ENCODE data around the gene AMH.

Gene AMH

GRCh38 chr19:2219726-2220125 lies 29.4 kb upstream of the AMH start:
- DNase-seq (ENCODE audit: extremely low read depth in 1 of 2, low read depth in 1 of 2): no peak

GRCh38 chr19:2221250-2221831 lies 27.8 kb upstream of the AMH start:
- DNase-seq (ENCODE audit: extremely low read depth in 1 of 2, low read depth in 1 of 2): no peak

- DNase-seq (ENCODE audit: extremely low read depth in 1 of 2, low read depth in 1 of 2): no peak
Measured at GRCh38 chr19:2221918-2222317, 27.2 kb upstream of the AMH start.

DNA sequence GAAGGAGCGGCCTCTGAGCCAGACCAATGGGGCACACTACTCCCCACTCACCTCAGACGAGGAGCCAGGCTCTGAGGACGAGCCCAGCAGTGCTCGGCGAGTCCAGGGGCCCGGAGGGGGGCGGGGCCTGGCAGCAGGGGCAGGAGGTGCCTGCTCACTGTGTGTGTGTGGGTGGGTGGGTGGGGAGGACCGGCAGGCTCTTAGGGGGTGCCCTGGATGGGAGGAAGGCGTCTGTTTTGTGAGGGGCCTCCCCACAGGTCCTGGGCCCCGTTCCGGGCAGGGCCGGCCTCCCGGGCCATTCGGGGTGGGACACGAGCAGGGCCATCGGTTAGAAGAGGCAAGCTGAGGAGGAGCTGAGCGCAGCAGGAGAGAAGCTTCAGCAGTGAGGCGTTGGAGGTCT lies 25.7 kb upstream of the AMH start:
- no peak for DNase-seq (ENCODE audit: extremely low read depth in 1 of 2, low read depth in 1 of 2)

DNA sequence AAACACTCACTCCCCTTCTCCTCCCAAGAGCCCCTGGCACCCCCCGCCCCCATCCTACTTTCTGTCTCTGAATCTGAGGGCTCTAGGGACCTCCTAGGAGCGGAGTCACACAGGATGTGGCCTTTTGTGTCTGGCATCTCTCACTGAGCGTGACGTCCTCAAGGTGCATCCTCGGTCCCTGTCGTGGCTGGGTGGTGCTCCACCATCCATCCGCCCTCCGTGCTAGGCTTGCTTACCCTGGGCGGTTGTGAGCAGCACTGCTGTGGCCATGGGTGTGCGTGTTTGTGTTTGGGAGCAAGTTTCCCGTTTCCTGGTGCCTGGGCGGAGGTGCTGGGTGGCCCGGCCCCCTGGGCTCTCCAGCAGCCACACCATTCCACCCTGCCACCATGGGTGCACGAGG lies 25.2 kb upstream of the AMH start:
- no peak for DNase-seq (ENCODE audit: extremely low read depth in 1 of 2, low read depth in 1 of 2)

GRCh38 chr19:2224754-2225349 lies 24.3 kb upstream of the AMH start:
- DNase-seq (ENCODE audit: extremely low read depth in 1 of 2, low read depth in 1 of 2): no peak

- DNase-seq (ENCODE audit: extremely low read depth in 1 of 2, low read depth in 1 of 2): no peak
Measured at GRCh38 chr19:2225415-2226050, 23.6 kb upstream of the AMH start.

DNA sequence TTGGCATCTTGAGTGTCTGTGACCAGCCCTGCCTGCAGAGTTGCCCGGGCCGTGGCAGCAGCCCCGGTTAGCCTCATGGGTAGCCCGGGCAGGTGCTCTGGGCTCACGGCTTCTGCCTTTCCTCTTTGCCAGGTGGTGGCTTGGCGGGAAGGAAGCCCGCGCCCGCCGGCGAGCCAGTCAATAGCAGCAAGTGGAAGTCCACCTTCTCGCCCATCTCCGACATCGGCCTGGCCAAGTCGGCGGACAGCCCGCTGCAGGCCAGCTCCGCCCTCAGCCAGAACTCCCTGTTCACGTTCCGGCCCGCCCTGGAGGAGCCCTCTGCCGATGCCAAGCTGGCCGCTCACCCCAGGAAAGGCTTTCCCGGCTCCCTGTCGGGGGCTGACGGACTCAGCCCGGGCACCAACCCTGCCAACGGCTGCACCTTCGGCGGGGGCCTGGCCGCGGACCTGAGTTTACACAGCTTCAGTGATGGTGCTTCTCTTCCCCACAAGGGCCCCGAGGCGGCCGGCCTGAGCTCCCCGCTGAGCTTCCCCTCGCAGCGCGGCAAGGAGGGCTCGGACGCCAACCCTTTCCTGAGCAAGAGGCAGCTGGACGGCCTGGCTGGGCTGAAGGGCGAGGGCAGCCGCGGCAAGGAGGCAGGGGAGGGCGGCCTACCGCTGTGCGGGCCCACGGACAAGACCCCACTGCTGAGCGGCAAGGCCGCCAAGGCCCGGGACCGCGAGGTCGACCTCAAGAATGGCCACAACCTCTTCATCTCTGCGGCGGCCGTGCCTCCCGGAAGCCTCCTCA lies 22.9 kb upstream of the AMH start:
- no peak for DNase-seq (ENCODE audit: extremely low read depth in 1 of 2, low read depth in 1 of 2)

- DNase-seq (ENCODE audit: extremely low read depth in 1 of 2, low read depth in 1 of 2): no peak
Measured at GRCh38 chr19:2226840-2227360, 22.2 kb upstream of the AMH start.

- DNase-seq (ENCODE audit: extremely low read depth in 1 of 2, low read depth in 1 of 2): no peak
Measured at GRCh38 chr19:2227415-2228156, 21.5 kb upstream of the AMH start.

DNA sequence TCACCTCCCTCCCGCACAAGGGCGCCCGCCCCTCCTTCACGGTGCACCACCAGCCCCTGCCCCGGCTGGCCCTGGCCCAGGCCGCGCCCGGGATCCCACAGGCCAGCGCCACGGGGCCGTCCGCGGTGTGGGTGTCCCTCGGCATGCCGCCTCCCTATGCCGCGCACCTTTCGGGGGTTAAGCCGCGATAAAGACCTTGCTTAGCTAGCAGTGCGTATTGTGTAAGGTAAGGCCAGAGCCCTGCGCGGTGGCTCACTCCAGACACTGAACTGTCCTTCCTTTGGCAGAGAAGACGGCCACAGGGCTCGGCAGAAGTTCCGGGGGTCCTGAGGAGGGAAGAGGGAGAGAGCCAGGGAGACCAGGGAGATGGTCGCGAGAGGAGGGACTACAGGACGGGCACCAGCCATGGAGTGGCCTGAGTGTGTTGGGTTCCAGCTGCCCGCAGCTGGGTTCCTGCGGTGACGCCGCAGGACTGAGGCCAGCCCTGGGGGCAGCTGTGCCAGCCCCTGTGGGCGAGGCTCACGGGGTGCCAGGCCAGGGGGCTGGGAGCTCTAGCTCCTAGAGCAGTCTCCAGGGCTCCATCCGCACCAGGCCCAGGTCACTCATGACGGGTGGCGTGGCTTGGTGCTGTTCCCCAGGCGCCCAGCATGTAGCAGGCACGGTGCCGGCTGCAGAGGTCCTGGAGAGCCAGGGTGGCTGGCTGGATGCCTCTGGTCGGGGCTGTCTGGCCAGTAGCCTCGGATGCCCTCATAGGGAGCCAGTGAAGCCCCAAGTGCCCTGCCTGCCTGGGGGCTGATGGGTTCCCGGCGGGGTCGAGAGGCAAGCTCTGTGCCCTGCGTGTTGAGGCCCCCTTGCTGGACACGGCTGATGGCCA lies 20.7 kb upstream of the AMH start:
- no peak for DNase-seq (ENCODE audit: extremely low read depth in 1 of 2, low read depth in 1 of 2)

DNA sequence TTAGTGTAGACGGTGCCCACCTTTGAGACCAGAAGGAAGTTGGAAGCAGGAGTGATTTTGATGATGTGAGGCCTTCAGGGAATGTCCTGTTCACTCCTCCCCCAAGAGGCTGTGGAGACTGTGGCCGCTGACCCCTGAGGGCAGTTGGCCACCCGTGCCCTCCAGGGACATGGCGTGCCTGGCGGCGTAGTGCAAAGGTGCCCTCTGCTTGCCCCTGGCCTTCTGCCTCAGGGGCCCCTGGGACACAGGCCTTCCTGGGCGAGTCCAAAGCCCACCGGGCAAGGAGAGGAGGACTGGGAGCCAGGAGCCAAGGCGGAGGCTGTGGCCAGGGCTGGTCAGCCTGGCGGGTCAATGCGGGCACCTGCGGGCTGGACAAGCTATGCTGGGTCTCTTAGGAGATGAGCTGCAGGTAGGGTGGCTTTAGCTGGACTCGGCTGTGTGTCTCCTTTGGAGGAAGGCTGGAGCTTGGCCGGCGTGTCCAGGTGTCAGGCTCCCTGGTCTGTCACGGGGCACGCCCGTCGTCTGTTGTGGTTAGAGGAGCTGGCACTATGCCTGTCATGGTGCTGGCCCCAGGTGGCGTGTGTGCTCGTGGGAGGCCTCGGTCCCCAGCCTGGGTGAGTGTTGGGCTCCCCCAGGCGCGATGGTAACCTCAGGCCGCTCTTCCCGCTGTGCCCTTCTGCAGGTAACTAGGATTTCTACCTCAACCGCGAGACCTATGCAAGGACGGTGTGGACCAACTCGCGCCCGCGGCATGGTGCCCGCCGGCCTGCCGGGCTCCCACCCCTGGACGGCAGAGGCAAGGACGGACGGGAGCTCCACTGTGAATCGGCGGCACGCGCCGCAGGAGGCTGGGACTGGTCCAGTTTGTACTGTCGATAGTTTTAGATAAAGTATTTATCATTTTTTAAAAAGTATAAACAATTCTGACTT lies 19.8 kb upstream of the AMH start:
- no peak for DNase-seq (ENCODE audit: extremely low read depth in 1 of 2, low read depth in 1 of 2)

DNA sequence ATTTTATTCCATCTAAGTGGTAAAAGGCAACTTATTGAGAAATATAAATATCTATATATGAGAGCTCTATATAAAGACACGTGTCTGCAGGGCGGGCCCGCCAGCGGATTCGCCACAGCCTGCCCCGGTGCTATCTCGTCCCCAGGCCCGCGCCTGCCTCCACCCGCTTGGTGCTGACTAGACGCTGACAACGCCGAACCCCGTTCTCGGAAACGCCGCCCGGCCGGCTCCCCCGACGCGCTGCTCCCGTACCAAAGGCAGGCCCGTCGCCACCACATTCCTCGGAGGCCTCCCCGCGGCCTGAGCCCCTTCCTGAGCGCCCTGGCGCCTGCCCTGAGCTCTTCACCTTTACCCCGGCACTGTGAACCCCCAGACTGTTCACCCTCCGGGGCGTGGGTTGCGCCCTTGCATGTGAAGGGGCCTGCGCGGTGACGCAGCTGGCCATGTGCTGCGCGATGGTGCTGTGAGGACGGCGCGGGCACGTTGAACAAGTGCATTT lies 19.0 kb upstream of the AMH start:
- DNase-seq (ENCODE audit: extremely low read depth in 1 of 2, low read depth in 1 of 2): no peak

GRCh38 chr19:2230807-2231533 lies 18.2 kb upstream of the AMH start:
- no peak for DNase-seq (ENCODE audit: extremely low read depth in 1 of 2, low read depth in 1 of 2)

- DNase-seq (ENCODE audit: extremely low read depth in 1 of 2, low read depth in 1 of 2): no peak
Measured at GRCh38 chr19:2231621-2232221, 17.4 kb upstream of the AMH start.

DNA sequence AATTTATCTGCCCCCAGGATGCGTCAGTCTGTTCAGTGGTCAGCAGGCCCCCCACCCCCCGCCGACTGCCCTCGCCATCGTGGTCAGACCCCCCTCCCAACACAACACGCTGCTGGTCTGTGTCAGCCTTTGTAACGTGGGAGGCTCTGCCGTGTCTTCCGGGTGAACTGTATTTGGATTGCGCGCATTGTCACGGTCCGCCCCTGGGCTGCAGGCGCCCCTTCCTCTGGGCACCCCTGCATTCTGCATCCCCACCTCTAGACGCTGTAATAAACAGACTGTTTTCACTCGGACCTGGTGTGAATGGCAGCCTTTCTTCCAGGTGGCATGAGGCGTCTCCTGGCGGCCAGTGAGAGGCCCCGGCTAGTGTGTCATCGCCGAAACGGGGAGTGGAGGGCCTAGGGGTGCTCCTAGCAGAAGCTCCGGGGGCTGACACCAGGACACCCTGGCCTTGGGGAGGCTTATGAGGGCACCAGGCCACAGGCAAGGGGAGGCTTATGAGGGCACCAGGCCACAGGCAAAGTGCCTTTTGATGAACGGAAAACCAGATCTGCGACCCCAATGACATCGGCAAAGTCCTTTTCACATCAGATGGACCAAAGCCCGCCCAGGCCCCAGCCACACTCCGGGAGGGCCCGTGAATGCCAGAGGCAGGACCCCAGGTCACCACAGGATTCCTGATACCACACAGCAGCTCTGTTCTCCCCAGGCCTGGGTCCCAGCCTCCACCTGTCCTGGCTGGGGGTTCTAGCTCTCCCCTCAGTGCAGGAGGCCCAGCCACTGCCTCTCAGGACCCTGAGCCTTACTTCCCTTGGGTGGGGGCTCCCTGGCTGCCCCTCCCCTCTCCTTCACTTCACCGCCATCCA lies 16.6 kb upstream of the AMH start:
- DNase-seq (ENCODE audit: extremely low read depth in 1 of 2, low read depth in 1 of 2): no peak

Measured in activated CD8-positive, alpha-beta memory T cell treated with anti-CD3 and anti-CD28 coated beads for 1 hour (primary cell).